Limb (tissue), 2 donors: ENCODE data around the gene ASF1A.
A peak's percentile ranks its signal among the peaks of the same experiment; 100 is the strongest.
"Not testable (repeated sequence)": the region's sequence is repeated elsewhere in the genome, so short reads cannot be mapped to it uniquely, and the experiment has no call there.

Experiments
- DNase-seq, 2 donors: peaks; one replicate each; pipeline ENCODE4 v3.0.0-alpha.2; 2016; ENCODE audit errors: extremely low spot score in 2 of 2

The ASF1A gene

DNA sequence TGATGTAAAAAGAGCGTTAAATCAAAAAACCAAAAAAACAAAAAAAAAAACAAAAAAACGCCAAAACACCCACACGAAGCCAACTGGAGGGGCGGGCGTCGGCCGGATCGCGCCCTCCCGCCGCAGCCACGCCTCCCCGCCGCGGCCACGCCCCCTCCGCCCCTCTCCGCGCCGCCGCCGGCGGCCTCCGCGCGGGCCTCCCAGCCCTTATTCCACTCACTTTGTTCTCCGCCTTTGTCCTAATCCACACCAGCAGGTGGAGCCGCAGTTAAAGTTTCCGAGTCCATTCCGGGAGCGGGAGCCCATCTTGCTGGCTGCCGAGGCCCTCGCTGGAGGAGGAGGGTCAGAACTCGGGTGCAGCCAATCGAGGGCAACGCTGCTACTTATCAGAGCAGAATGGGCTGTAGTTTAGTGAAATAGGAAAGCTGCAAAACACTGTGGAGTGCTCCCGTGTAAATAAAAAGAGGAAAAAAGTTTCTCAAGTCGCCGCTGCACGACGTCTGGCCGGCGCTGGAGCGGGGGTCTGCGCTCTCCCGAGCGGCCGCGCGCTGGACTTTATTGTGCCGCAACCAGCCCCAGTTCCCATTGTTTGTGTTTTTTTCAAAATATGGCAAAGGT lies at the start of gene ASF1A:
TSS of gene ASF1A (plus strand) at position 346 of the 618 bp plus-strand sequence. CDS start at position 608, 262 bp downstream.
- DNase-seq = peak; percentile 98

DNA sequence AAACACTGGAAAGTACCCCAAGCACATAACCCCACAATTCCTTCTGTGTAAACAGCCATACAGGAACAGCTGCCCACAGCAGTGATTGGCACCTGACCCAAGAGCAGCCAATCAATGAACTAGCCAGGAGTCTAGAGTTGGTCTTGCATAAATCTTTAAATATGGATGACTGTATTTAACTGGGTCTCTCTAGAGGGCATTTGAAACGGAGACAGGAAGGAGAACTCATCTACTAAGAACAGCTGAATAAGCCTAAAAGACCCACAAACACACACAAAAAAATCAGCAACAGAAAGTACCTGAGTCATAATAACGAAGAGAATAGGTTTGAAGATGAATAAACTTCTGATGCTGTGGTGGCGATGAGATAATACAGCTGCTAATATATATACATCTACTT lies 49.0 kb upstream of the ASF1A start:
- no peak for DNase-seq

DNA sequence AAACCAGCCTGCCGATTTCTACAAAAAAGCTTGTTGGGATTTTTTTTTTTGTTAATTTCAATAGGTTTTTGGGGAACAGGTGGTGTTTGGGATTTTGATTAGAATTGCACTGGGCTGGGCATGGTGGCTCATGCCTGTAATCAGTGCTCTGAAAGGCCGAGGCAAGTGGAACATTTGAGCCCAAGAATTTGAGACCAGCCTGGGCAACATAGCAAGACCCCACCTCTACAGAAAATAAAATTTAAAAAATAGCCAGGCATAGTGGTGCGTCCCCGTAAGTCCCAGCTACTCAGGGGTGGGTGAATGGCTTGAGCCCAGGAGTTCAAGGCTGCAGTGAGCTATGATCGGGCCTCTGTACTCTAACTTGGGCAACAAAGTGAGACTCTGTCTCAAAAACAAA lies 40.5 kb upstream of the ASF1A start:
- DNase-seq = no peak

DNA sequence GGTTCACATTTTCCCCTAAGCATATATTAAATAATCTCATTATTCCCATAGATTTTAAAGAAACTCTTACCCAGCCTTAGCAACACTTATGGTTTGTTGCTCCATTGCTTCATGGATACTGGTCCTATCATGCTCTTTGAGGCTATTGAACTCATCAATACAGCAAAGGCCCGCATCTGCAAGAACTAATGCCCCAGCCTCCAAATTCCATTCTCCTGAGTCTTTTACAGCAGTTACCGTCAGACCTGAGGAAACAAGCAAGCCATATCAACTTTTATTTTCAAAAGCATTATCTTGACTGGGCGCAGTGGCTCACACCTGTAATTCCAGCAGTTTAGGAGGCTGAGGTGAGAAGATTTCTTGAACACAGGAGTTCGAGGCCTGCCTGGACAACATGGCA lies 37.7 kb upstream of the ASF1A start:
- DNase-seq = no peak

DNA sequence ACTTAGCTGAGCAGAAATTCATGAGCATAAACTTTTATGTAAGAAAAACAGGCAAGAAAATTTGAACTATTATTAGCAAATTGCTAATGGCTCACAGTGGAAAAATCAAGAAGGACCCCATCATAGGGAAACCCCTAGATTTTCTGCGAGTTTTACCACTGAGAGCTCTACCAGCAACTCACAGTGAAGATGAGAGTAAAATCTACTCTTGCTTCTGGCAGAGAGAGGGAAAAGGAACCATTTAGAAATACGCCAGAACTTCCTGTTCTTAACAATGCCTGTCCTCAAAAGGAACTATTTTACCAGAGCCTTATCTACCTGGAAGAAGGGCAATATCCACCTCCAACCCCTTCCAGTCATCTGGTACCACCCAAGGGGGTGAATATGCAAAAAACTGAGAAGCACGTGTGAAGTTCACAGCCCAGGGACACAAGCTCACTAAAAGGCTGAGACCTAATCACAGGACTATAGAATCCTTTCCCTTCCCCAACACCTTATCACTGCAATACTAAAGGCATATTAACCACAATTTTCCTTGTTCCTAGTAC lies 34.4 kb upstream of the ASF1A start:
- no peak for DNase-seq

DNA sequence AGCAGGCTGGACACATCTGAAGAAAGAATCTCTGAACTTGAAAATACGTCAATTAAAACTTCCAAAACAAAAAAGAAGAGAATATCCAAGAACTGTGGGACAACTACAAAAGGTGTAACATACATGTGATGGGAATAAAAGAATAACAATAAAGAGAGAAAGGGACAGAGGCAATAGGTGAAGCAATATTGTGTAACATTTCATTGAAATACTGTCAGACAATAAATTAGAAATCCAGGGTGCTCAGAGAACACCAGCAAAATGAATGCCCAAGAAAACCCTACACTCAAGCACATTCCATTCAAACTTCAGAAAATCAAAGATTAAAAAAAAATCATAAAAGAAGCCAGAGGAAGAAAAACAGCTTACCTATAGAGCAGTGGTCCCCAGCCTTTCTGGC lies 33.6 kb upstream of the ASF1A start:
- no peak for DNase-seq

DNA sequence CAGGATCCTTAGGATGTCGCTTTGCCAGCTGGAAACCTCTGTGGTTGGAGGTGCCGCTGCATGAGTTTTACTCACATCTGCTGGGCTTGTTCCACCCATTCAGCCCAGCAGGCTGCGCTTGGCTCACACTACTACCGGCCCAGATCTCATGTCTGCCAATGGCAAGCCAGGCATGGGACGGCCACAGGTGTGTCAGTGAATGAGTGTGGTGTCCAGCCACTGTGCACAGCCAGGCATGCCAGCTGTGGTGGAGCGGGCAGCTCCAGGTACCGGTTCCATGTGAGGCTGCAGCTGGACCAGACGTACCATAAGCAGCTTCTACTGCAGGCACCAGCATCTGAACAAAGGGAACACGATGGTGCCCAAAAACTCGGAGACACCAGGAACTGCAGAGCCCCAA lies 33.1 kb upstream of the ASF1A start:
- no peak for DNase-seq

DNA sequence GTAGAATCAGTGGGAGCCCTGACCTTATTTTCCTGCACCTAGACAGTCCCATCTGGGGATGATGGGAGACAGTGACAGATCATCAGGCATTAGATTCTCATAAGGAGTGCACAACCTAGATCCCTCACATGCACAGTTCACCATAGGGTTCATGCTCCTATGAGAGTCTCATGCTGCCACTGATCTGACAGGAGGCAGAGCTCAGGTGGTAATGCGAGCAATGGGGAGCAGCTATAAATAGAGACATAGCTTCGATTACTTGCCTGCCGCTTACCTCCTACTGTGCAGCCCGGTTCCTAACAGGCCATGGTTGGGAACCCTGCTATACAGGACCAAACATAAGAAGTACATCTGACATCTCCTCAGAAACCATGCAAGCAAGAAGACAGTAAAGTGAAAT lies 31.5 kb upstream of the ASF1A start:
- no peak for DNase-seq

DNA sequence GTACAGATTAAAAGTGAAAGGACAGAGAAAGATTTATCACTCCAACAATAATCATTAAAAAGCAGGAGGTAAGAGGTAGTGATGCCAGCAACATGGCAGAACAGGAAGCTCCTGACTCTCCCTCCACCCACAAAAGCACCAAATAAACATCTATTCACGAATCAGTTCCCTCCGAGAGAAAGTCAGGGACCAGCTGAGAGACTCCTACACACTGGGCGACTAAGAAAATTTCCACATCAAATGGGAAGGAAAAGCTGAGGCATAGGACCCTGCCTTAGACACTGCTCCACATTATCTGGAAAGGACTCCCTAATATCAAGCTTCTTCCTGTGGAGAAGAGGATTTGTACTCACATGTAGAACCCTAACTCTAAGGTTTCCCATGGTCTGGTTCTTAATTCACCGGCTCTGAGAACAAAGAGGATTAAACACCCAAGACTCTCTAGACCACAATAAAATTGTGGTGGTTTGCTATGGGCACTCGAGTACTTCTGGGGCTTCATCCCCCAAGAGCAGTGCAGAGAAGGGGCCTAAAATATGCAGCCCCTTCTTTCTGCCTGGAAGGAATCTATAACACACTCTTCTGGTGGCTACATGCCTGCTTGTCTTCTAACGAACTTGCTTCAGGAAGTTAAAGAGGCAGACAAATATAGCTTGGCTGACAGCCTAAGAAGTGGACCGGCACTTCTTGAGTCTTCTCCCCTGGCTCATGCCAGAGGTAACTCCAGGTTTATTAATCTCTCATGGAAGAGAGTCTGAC lies 29.4 kb upstream of the ASF1A start:
- DNase-seq = no peak

DNA sequence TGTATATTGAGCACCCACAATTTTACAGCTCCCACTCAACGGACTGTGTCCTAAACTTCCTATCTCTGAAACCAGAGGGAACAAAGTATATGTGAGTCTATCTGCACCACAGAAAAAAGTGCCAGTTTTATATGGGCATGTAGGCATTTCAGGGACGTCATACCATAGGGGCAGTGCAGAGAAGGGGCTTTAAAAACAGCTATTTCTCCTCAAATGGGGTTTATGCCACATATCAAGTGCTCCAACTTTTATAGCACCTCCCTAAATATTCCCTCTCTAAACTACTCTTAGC lies 28.9 kb upstream of the ASF1A start:
- DNase-seq = no peak

DNA sequence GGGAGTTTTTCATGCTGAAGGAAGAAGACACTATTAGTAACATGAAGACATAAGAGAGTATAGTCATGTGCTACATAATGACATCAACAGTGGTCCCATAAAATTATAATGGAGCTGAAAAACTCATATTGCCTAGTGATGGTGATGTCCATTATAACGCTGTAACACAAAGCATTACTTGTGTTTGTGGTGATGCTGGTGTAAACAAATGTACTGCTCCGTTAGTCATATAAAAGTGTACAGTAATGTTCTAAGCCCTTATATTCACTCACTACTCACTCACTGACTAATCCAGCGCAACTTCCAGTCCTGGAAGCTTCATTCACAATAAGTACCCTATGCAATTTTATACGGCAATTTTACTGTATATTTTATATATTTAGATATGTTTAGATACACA lies 26.8 kb upstream of the ASF1A start:
- no peak for DNase-seq

DNA sequence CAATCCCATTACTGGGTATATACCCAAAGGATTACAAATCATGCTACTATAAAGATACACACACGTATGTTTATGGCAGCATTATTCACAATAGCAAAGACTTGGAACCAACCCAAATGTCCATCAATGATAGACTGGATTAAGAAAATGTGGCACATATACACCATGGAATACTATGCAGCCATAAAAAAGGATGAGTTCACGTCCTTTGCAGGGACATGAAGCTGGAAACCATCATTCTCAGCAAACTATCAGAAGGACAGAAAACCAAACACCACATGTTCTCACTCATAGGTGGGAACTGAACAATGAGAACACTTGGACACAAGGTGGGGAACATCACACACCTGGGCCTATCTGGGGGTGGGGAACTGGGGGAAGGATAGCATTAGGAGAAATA lies 25.1 kb upstream of the ASF1A start:
- DNase-seq = not testable (repeated sequence)

DNA sequence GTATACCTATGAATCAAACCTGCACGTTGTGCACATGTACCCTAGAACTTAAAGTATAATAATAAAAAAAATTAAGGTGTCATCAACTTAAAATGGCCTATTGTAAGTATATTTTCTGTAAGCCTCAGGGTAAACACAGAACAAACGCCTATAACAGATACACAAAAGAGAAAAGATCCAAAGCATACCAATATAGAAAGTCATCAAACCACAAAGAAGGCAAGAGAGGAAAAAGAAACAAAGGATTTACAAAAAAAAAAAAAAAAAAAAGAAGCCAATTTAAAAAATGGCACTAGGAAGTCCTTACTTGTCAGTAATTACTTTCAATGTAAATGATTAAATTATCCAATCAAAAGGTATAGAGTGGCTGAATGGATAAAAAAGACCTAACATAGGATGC lies 24.6 kb upstream of the ASF1A start:
- no peak for DNase-seq

DNA sequence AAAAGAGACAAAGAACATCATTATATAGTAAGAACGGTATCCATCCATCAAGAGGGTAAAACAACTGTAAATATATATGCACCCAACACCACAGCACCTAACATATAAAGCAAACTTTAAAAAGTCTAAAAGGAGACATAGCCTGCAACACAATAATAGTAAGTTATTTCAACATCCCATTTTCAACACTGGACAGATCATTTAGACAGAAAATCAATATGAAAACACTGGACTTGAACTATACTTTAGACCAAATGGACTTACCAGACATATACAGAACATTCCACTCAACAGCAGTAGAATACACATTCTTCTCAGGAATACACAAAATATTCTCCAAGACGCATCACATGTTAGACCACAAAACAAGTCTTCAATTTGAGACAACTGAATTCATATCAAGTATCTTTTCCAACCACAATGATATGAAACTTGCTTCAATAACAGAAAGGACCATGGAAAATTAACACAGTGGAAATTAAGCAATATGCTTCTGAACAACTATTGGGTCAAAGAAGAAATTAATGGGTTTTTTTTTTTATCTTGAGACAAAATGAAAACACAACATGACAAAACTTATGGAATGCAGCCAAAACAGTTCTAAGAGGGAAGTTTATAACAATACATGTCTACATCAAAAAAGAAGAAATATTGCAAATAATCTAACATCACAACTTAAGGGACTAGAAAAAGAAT lies 23.9 kb upstream of the ASF1A start:
- no peak for DNase-seq

DNA sequence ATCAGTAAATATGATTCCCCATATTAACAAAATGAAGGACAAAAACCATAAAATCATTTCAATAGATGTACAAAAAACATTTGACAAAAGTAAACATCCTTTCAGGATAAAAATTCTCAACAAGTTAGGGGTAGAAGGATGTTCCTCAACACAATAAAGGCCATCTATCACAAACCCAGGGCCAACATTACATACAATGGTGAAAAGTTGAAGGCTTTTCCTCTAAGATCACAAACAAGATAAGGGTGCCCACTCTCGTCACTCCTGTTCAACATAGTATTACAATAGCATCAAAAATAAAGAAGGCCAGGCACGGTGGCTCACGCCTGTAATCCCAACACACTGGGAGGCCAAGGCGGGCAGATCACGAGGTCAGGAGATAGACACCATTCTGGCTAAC lies 22.6 kb upstream of the ASF1A start:
- DNase-seq = no peak

DNA sequence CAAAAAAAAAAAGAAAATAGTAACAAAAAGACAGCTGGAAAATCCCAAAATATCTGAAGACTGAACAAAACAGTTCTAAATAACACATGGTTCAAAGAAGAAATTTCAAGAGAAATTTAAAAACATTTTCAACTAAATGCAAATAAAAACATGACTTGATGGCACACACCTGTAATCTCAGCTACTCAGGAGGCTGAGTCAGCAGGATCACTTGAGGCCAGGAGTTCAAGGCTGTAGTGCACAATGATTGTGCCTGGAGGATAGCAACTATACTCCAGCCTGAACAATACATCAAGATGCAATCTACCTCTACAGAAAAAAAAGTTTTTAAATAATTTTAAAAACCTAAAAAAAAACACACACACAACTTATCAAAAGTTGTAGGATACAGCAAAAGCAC lies 21.6 kb upstream of the ASF1A start:
- DNase-seq = no peak

DNA sequence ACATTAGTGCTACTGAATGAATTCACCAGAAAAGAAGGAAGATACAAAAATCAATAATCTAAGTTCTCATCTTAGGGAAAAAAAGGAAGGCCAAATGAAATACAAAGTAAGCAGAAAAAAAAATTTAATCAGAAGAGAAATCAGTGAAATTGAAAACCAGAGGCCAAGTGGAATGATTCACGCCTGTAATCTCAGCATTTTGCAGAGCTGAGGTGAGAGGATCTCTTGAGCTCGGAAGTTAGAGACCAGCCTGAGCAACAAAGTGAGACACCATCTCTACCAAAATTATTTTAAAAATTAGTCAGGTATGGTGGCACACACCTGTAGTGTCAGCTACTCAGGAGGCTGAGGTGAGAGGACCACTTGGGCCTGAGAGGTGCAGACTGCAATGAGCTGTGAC lies 21.2 kb upstream of the ASF1A start:
- no peak for DNase-seq

DNA sequence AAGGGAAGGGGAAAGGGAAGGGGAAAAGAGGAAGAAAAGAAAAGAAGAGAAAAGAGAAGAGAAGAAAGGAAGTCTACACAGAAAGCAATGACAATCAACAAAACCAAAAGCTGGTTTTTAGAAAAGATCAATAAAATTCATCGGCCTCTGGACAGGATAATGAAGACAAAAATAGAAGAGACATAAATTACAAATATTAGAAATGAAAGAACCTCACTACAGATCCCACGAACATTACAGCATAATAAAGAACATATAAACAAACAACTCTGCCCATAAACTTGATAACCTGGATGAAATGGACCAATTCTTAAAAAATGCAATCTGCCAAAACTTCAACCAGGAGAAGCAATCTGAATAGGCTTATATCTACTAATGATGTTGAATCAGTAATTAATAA lies 20.7 kb upstream of the ASF1A start:
- DNase-seq = no peak

DNA sequence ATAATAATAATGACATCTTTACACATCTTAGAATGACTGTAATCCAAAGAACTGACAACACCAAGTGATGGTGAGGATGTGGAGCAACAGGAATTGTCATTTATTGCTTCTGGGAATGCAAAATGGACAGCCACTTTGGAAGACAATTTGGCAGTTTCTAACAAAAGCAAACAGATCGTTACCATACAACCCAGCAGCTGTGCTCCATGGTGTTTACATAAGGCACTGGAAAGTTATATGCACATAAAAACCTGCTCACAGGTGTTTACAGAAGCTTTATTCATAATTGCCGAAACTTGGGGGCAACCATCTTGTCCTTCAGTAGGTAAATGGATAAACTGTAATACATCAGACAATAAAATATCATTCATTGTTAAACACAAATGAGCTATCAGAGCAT lies 18.3 kb upstream of the ASF1A start:
- no peak for DNase-seq

DNA sequence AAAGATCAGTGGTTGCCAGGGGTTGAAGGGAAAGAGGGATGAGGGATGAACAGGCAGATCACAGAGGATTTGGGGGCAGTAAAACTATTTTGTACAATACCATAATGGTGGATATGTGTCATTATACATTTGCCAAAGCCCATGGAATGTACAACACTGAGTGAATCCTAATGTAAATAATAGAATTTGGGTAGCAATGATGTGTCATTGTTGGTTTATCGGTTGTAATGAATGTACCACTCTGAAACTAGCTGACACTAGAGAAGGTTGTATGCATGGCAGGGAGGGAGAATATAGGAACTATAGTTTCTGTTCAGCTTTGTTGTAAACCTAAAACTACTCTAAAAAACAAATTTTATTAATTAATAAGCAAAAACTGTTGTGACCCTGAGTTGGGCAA lies 17.8 kb upstream of the ASF1A start:
- DNase-seq = no peak

DNA sequence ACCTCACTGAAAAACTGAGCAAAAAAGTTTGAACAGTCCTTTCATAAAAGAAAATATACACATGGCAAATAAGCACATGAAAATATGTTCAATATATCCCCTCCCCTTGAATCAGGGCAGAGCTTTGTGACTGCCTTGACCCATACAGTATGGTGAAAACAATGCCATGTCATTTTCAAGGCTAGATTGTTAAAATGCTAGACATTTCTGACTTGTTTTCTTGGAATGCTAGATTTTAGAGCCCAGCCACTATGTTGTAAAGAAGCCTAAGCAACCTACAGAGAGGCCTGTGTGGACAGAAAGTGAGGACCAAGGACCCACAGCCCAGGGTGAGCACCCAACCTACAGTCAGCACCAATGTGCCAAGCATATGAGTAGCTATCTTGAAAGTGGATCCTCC lies 17.1 kb upstream of the ASF1A start:
- no peak for DNase-seq

DNA sequence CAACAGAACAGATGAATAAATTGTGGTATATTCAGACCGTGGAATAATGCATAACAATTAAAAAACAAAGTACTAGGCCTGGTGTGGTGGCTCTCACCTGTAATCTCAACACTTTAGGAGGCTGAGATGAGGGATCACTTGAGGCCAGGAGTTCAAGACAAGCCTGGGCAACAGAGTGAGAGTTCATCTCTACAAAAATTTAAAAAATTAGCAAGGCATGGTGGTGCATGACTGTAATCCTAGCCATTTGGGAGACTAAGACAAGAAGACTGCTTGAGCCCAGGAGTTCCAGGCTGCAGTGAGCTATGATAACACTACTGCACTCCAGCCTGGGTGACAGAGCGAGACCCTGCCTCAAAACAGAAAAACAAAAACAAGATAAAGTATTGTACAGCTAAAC lies 16.1 kb upstream of the ASF1A start:
- no peak for DNase-seq
